Activated CD4-positive, alpha-beta T cell treated with anti-CD3 and anti-CD28 coated beads, Interleukin-2, amount 50 U/mL, for 16 hours (primary cell): ENCODE measurements around the gene MLLT3.
A peak's percentile ranks its signal among the peaks of the same experiment; 100 is the strongest.

Source experiments
- DNase-seq: peaks from one replicate; pipeline ENCODE4 v3.0.0-alpha.2; 2020

MLLT3 gene

DNA sequence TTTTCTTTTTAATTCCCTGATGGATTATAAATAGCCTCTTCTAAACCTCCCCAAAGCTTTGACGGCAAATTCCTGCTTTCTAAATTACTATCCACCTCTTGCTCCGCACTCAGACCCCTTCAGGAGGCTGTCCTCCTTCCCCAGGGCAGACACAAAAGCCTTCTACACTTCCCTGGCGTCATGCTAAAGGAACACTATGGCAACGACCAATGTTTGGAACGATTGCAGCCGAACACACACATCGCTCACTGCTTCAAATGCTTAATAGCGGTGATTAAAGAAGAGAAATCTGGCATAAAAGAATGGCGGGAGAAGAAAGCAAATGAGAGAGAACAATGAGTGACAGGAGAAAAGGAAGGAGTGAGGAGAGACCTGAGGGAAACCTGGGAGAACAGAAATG lies 297.3 kb downstream of the MLLT3 start:
- no peak for DNase-seq

DNA sequence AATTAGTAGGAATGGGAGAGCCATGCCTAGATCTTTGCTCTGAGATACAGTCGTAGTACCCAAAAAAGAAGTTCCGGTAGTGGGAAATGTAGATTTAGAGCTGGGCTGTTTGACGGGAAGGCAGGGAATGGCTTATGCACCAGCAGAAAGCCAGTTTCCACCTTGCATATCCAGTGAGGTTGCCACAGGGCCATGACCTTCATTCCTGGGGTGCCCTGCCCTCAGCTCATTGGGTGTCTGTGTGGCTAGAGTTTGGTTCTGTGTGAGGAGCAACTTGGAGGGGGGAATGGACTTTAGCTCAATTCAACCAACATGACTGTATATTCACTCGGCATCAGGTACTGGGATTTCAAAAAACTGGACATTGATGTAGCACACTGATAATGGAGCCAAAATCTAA lies 300.1 kb downstream of the MLLT3 start:
- DNase-seq = no peak

- DNase-seq = peak; percentile 35
These were observed 300.7 kb downstream of the MLLT3 start for GRCh38 chr9:20321423-20322082.

GRCh38 chr9:20320921-20321320 lies 301.4 kb downstream of the MLLT3 start:
- DNase-seq = no peak

DNA sequence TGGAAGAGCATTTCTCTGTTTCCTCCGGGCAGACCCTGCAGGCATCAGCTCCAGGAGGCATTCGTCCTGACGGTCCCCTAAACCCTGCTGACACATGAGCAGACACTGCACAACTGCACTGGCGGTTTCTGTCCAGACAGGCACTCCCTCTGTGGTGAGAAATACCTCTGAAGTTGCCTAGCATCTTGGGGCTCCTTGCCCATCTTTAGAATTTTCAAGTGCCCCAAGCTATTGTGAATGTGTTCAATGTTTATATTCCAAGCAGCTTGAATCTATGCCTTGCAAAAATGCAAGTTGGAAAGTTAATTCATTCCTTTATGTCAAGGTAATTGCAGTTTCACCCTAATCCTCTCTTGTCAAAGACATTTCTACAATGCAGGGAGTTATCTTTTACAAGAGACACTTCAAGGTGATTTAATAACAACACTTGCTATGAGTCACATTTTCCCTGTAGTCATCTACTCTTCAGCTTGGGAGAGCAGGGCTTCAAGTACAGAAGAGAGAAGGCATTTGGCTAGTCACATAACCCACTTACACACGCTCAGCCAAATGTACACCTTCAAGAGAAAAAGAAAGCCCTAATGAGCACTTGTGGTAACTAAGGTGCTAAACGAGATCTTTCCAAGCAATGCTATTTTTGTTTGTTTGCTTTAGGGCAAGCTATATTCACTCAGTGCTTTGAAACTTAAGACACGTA lies 302.5 kb downstream of the MLLT3 start:
- DNase-seq = peak; percentile 77

DNA sequence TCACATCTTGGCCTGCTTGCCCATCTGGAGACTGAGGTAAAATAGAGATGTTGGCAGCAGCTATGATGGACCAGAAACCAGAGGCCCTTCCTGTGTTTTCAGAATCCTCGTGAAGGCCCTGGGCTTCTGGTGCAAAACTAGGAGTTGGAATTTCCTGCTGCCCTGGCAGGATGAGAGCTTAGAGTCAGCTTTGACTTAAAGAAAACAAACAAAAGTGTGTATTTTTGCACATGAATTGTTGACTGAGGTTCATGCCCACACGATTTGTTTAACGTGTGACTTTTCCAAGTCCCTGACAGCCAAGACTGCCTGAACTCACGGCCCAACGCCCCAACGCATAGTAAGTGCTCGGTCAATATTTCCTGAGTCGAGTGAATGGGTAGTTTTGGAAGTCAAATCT lies 303.1 kb downstream of the MLLT3 start:
- DNase-seq = no peak

DNA sequence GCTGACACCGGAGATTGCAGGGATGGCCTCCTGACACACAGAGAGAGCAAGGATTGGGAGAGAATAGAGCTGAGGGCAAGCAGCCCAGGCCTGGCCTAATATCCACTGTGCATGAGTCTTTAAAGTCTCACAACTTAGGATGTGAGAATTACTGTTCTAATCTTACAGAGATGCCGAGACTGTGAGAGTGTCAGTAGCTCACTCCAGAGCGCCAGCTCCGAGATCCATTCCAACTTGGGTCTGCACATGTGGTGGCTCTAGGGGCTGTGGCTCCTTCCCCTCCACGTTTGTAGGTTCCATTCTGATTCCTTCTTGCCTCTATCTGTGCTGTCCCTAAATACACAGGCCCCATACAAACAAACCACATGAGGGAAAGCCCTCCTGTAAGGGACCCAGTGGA lies 304.6 kb downstream of the MLLT3 start:
- no peak for DNase-seq

- no peak for DNase-seq
These were observed 305.9 kb downstream of the MLLT3 start for GRCh38 chr9:20316372-20316771.

DNA sequence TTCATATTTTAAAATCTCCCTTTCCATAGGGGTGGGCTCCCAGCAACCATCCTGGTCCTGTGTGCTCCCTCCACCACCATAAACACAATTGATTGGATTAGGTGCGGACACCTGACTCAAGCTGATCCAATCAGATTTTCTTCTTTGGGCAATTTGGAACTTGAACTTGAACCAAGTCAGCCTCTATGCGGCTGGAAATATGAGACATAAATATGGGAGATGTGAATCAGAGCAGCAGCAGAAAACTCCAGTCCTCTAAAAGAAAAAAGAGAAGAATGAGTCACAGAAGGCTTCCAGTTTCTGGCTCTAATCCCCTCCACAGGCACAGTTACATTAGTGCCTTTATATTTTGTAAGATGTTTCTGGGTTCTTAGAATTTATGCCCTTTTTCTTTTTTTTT lies 306.6 kb downstream of the MLLT3 start:
- peak; percentile 21 for DNase-seq

DNA sequence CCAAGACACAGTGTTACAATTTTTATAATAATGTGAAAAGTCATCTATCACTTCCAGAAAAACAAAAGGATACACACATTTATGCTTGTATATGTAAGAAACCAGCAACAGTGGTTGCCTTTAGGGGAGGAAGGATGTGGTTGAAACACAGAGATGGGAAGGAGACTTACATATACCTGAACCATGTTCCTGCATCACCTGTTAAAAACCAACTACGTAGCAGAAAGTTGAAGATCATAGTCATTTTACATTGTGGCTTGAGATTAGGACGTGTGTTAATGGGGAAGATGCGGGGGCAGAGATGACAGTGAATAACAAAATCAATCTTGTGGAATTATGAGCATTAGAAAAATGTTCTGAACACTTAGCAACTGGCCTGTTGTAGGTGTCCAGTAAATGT lies 307.3 kb downstream of the MLLT3 start:
- DNase-seq = peak; percentile 23

DNA sequence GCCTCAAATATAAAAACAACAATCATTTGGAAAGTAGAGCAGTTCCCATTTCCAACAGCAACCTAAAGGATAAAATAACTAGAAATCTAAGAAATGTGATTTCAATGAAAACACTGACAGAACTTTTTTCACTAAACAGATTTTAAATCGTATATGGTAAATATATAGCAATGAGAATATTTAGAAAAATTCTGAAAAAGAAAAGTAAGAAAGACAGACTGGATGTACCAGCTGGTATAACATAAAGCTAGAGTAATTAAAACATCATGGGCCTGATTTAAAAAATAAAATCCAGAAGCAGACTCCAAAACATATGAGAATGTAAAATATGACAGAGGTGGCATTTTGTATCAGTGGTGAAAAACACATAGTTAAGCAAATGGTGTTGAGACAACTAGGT lies 308.9 kb downstream of the MLLT3 start:
- no peak for DNase-seq

DNA sequence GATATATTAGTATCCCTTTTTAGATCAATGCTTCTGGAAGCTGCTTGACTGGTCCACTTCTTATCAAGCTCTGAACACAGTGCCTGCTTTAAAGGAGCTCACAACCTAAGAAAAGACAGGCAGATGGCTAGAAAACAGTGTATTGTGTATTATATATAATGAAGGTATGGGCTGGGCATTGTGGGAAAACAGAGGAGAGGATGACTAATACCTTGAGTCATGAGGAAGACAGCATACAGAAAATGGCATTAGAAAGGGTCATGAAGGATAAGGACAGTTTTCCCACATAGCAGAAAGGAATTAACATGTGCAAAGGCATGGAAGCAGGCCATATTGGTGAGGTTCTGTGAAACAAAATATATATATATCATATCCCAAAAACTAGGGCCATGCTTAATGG lies 309.6 kb downstream of the MLLT3 start:
- DNase-seq = no peak

DNA sequence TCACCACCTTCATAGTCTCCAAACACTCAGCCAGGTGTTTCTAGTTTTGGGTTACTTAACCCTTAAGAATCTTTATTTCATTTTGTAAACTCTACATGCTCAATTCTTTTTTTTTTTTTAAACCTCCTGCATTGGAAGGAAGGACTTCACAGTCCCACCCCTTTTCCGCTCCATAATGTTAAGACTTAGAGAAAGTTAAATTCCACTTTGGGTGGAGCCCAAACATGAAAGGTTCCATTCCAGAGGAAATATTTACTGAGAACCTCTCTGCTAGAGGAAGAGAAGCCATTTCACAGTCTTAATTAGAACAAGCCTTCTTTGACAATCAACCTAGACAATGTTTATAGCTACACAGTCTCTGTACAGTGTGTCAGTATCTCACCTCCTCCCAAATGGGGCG lies 312.3 kb downstream of the MLLT3 start:
- DNase-seq = no peak

GRCh38 chr9:20309124-20309523 lies 313.2 kb downstream of the MLLT3 start:
- no peak for DNase-seq

DNA sequence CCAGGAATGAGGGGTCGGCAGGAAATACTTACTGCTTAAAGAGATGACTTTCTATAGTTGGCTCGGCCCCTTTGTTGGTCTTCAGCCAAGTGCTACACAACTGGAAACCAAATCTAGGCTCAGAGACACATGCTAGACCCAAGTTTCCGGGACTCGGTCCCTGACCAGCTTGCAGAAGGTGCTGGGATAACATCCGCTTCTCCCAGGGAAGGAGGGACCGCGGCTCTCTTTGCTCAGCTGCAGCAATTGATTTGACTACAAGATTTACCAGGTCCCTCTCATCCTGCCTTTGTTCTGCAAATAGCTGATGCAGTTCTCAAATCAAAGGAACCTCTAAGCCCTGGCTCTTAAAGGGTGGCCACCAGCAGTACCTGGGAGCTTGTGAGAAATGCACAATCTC lies 314.7 kb downstream of the MLLT3 start:
- no peak for DNase-seq

- DNase-seq = no peak
These were observed 316.8 kb downstream of the MLLT3 start for GRCh38 chr9:20305452-20305851.

DNA sequence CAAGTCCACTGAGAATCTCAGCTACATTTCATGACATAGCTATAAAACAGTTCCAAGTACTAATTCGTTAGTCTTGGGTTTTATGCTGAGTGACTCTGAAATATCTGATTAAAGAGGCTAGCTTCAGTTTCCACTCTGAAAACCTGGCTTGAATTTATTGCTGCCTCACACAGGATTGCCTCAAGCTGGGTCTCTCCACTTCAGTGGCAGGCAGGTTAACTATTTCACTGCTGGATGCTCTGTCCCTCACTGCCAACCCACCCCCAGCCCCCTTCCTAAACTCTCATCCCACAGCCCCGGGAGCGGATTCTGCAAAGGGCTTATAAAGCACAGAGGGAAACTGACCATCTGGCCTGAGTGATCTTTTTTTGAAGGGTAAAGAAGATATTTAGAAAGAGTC lies 318.3 kb downstream of the MLLT3 start:
- no peak for DNase-seq

GRCh38 chr9:20303066-20303465 lies 319.2 kb downstream of the MLLT3 start:
- no peak for DNase-seq

DNA sequence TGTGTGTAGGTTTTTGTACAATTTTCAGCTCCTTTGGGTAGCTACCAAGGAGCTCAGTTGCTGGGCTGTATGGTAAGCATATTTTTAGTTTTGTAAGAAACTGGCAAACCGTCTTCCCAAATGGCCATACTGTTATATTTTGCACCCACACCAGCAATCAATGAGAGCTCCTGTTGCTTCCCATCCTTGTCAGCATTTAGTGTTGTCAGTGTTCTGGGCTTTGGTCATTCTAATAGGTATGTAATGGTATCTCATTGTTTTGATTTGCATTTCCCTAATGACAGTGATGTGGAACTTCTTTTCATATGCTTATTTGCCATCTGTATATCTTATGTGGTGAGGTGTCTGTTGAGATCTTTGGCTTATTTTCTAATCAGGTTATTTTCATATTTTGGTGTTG lies 320.1 kb downstream of the MLLT3 start:
- DNase-seq = no peak

- no peak for DNase-seq
These were observed 321.7 kb downstream of the MLLT3 start for GRCh38 chr9:20300430-20301115.

DNA sequence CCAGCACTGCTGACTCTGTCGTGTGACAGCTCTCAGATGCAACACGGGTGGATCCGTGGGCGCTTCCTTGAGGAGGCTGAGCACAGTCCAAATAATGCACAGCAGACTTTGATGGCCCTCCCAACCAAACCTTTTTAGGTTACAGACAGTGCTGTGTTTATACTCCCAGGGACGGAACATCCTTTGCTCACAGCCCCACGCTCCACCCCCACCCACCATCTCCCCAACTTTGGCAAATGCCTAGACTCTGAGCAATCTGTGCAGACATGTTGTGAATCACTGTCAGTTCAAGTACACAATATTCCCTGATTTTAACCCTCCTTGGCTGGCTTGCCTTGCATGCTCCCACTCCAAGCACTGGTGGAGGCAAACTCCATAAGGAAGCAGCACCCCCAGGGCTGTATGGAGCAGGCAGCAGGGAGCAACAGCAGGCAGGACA lies 324.6 kb downstream of the MLLT3 start:
- DNase-seq = no peak

- no peak for DNase-seq
These were observed 326.7 kb downstream of the MLLT3 start for GRCh38 chr9:20295555-20295954.

- no peak for DNase-seq
These were observed 328.1 kb downstream of the MLLT3 start for GRCh38 chr9:20294046-20294750.

DNA sequence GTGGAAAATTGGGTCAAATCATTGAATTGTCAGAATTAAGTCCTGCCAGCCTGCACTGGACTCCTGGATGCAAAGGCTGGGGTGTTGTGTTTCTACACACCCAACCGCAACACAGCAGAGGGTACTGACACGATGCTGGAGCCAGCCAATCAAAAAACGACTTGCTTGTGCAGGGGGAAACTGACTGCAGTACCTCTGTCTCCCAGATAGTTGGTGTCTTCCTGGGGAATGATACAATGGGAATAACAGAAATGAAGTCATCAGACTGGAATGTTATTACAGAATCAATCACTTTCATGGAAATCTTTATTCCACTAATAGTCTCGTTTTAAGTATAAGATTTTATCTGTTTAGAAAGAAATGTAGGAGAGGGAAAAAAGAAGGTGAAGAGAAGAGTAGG lies 330.3 kb downstream of the MLLT3 start:
- DNase-seq = no peak
